ELR (cell line): ENCODE measurements around the gene EPS15.
"Not testable (repeated sequence)": the region's sequence is repeated elsewhere in the genome, so short reads cannot be mapped to it uniquely, and the experiment has no call there.

ENCODE experiments used
- DNase-seq: peaks from one replicate; pipeline ENCODE4 v3.0.0-alpha.2; 2015; ENCODE audit warnings: low read depth

The EPS15 gene

GRCh38 chr1:51542158-51542953 is 23.3 kb upstream of the EPS15 start:
- DNase-seq: no peak

- peak; percentile 62 for DNase-seq
Measured at GRCh38 chr1:51541313-51542050, 22.4 kb upstream of the EPS15 start.

GRCh38 chr1:51537568-51537967 is 18.5 kb upstream of the EPS15 start:
- no peak for DNase-seq

GRCh38 chr1:51535006-51535592 is 16.0 kb upstream of the EPS15 start:
- peak; percentile 71 for DNase-seq

GRCh38 chr1:51534447-51534846 is 15.4 kb upstream of the EPS15 start:
- DNase-seq: no peak

- DNase-seq: no peak
Measured at GRCh38 chr1:51532853-51533252, 13.8 kb upstream of the EPS15 start.

GRCh38 chr1:51530447-51530846 is 11.4 kb upstream of the EPS15 start:
- not testable (repeated sequence) for DNase-seq

GRCh38 chr1:51527144-51527543 is 8.1 kb upstream of the EPS15 start:
- no peak for DNase-seq

- no peak for DNase-seq
Measured at GRCh38 chr1:51526248-51526647, 7.2 kb upstream of the EPS15 start.

GRCh38 chr1:51525295-51525694 is 6.2 kb upstream of the EPS15 start:
- no peak for DNase-seq

- no peak for DNase-seq
Measured at GRCh38 chr1:51524817-51525216, 5.8 kb upstream of the EPS15 start.

GRCh38 chr1:51523931-51524330 is 4.9 kb upstream of the EPS15 start:
- DNase-seq: no peak

GRCh38 chr1:51520700-51521248 is 1.7 kb upstream of the EPS15 start:
- DNase-seq: no peak

GRCh38 chr1:51519865-51520699 is 1.0 kb upstream of the EPS15 start:
- peak; percentile 76 for DNase-seq

- peak; percentile 61 for DNase-seq
Measured at GRCh38 chr1:51518586-51519047, 449 bp downstream of the EPS15 start.

GRCh38 chr1:51518033-51518585 is 957 bp downstream of the EPS15 start:
- peak; percentile 55 for DNase-seq

GRCh38 chr1:51517361-51518032 is 1.6 kb downstream of the EPS15 start:
- no peak for DNase-seq

GRCh38 chr1:51516649-51517158 is 2.4 kb downstream of the EPS15 start:
- DNase-seq: peak; percentile 49

- no peak for DNase-seq
Measured at GRCh38 chr1:51515982-51516648, 3.0 kb downstream of the EPS15 start.
